ENCODE results near the gene CTSO.
A peak's percentile ranks its signal among the peaks of the same experiment; 100 is the strongest.

CTSO gene

GRCh38 chr4:155953151-155954117 lies at the start of gene CTSO:
CTSO (minus strand) TSS chr4:155953866; CDS start chr4:155953847, 19 bp downstream.
- Histone ChIP-seq H3K27me3 (ENCODE audit: insufficient read depth, low read length) (no peaks in the 10 kb centered on the region), H3K4me1 (ENCODE audit: insufficient read depth, low read length) (no peaks in the 10 kb centered on the region), H2AFZ (ENCODE audit: low read depth, low read length) (peak within 1 kb of the TSS; percentile 28), H3K9me3 (ENCODE audit: low read length) (peaks cover 2% of the 10 kb centered on the region), H3K36me3 (ENCODE audit: insufficient read depth, low read length) (no peaks in the 10 kb centered on the region), H3K4me3 (ENCODE audit: low read length) (peak within 1 kb of the TSS; percentile 30)

- Histone ChIP-seq H2AFZ (ENCODE audit: low read depth, low read length) (no peak overlapping the region), H3K4me3 (ENCODE audit: low read length) (no peak overlapping the region), H3K9me3 (ENCODE audit: low read length) (peaks cover 6% of the 10 kb centered on the region), H3K36me3 (ENCODE audit: insufficient read depth, low read length) (no peaks in the 10 kb centered on the region), H3K27me3 (ENCODE audit: insufficient read depth, low read length) (peaks cover 32% of the 10 kb centered on the region), H3K4me1 (ENCODE audit: insufficient read depth, low read length) (peaks cover 10% of the 10 kb centered on the region)
These were observed 46.8 kb upstream of the CTSO start for GRCh38 chr4:156000491-156000890.

- peaks cover 6% of the 10 kb centered on the region for H3K9me3 ChIP-seq (ENCODE audit: low read length)
- peak overlapping the region; percentile 27 for H3K4me3 ChIP-seq (ENCODE audit: low read length)
- peaks cover 10% of the 10 kb centered on the region for H3K4me1 ChIP-seq (ENCODE audit: insufficient read depth, low read length)
- peaks cover 29% of the 10 kb centered on the region for H3K27me3 ChIP-seq (ENCODE audit: insufficient read depth, low read length)
- no peaks in the 10 kb centered on the region for H3K36me3 ChIP-seq (ENCODE audit: insufficient read depth, low read length)
- no peak overlapping the region for H2AFZ ChIP-seq (ENCODE audit: low read depth, low read length)
These were observed 46.1 kb upstream of the CTSO start for GRCh38 chr4:155999725-156000124.

- H3K4me1 ChIP-seq (ENCODE audit: insufficient read depth, low read length) = peaks cover 8% of the 10 kb centered on the region
- no peaks in the 10 kb centered on the region for H3K36me3 ChIP-seq (ENCODE audit: insufficient read depth, low read length)
These were observed 41.4 kb upstream of the CTSO start for GRCh38 chr4:155995069-155995468.

GRCh38 chr4:155984106-155984797 lies 30.6 kb upstream of the CTSO start:
- Histone ChIP-seq H3K4me3 (ENCODE audit: low read length) (no peak overlapping the region), H3K27me3 (ENCODE audit: insufficient read depth, low read length) (no peaks in the 10 kb centered on the region), H3K36me3 (ENCODE audit: insufficient read depth, low read length) (no peaks in the 10 kb centered on the region), H3K9me3 (ENCODE audit: low read length) (no peaks in the 10 kb centered on the region), H3K4me1 (ENCODE audit: insufficient read depth, low read length) (peaks cover 24% of the 10 kb centered on the region), H2AFZ (ENCODE audit: low read depth, low read length) (no peak overlapping the region)

More at GRCh38 chr4:155995069-155995468, 41.4 kb upstream of the CTSO start:
- Histone ChIP-seq H3K4me3 (ENCODE audit: low read length) (no peak overlapping the region), H2AFZ (ENCODE audit: low read depth, low read length) (no peak overlapping the region), H3K9me3 (ENCODE audit: low read length) (peaks cover 2% of the 10 kb centered on the region), H3K27me3 (ENCODE audit: insufficient read depth, low read length) (peaks cover 17% of the 10 kb centered on the region)

- H3K27me3 ChIP-seq (ENCODE audit: insufficient read depth, low read length) = no peaks in the 10 kb centered on the region
- no peaks in the 10 kb centered on the region for H3K36me3 ChIP-seq (ENCODE audit: insufficient read depth, low read length)
These were observed 29.2 kb upstream of the CTSO start for GRCh38 chr4:155982736-155983385.

GRCh38 chr4:155978810-155979209 lies 25.1 kb upstream of the CTSO start:
- Histone ChIP-seq H3K27me3 (ENCODE audit: insufficient read depth, low read length) (no peaks in the 10 kb centered on the region), H3K4me1 (ENCODE audit: insufficient read depth, low read length) (peaks cover 14% of the 10 kb centered on the region), H3K36me3 (ENCODE audit: insufficient read depth, low read length) (no peaks in the 10 kb centered on the region), H2AFZ (ENCODE audit: low read depth, low read length) (no peak overlapping the region), H3K4me3 (ENCODE audit: low read length) (no peak overlapping the region), H3K9me3 (ENCODE audit: low read length) (peaks cover 1% of the 10 kb centered on the region)

More at GRCh38 chr4:155982736-155983385, 29.2 kb upstream of the CTSO start:
- no peaks in the 10 kb centered on the region for H3K9me3 ChIP-seq (ENCODE audit: low read length)
- no peak overlapping the region for H3K4me3 ChIP-seq (ENCODE audit: low read length)
- H3K4me1 ChIP-seq (ENCODE audit: insufficient read depth, low read length) = peaks cover 24% of the 10 kb centered on the region
- no peak overlapping the region for H2AFZ ChIP-seq (ENCODE audit: low read depth, low read length)

- peaks cover 1% of the 10 kb centered on the region for H3K9me3 ChIP-seq (ENCODE audit: low read length)
- H3K36me3 ChIP-seq (ENCODE audit: insufficient read depth, low read length) = no peaks in the 10 kb centered on the region
- no peak overlapping the region for H3K4me3 ChIP-seq (ENCODE audit: low read length)
- H3K4me1 ChIP-seq (ENCODE audit: insufficient read depth, low read length) = no peaks in the 10 kb centered on the region
- no peak overlapping the region for H2AFZ ChIP-seq (ENCODE audit: low read depth, low read length)
- H3K27me3 ChIP-seq (ENCODE audit: insufficient read depth, low read length) = no peaks in the 10 kb centered on the region
These were observed 21.8 kb upstream of the CTSO start for GRCh38 chr4:155975511-155975910.

- peaks cover 1% of the 10 kb centered on the region for H3K9me3 ChIP-seq (ENCODE audit: low read length)
- no peaks in the 10 kb centered on the region for H3K27me3 ChIP-seq (ENCODE audit: insufficient read depth, low read length)
- H3K4me1 ChIP-seq (ENCODE audit: insufficient read depth, low read length) = no peaks in the 10 kb centered on the region
- no peak overlapping the region for H2AFZ ChIP-seq (ENCODE audit: low read depth, low read length)
- H3K4me3 ChIP-seq (ENCODE audit: low read length) = no peak overlapping the region
- no peaks in the 10 kb centered on the region for H3K36me3 ChIP-seq (ENCODE audit: insufficient read depth, low read length)
These were observed 21.3 kb upstream of the CTSO start for GRCh38 chr4:155974996-155975395.

- Histone ChIP-seq H3K9me3 (ENCODE audit: low read length) (peaks cover 1% of the 10 kb centered on the region), H2AFZ (ENCODE audit: low read depth, low read length) (no peak overlapping the region), H3K4me3 (ENCODE audit: low read length) (no peak overlapping the region), H3K36me3 (ENCODE audit: insufficient read depth, low read length) (no peaks in the 10 kb centered on the region), H3K4me1 (ENCODE audit: insufficient read depth, low read length) (no peaks in the 10 kb centered on the region), H3K27me3 (ENCODE audit: insufficient read depth, low read length) (no peaks in the 10 kb centered on the region)
These were observed 20.7 kb upstream of the CTSO start for GRCh38 chr4:155974476-155974749.

- no peaks in the 10 kb centered on the region for H3K4me1 ChIP-seq (ENCODE audit: insufficient read depth, low read length)
- no peak overlapping the region for H2AFZ ChIP-seq (ENCODE audit: low read depth, low read length)
- no peaks in the 10 kb centered on the region for H3K36me3 ChIP-seq (ENCODE audit: insufficient read depth, low read length)
- no peak overlapping the region for H3K4me3 ChIP-seq (ENCODE audit: low read length)
- peaks cover 1% of the 10 kb centered on the region for H3K9me3 ChIP-seq (ENCODE audit: low read length)
- H3K27me3 ChIP-seq (ENCODE audit: insufficient read depth, low read length) = no peaks in the 10 kb centered on the region
These were observed 20.2 kb upstream of the CTSO start for GRCh38 chr4:155973639-155974475.

GRCh38 chr4:155972098-155972497 lies 18.4 kb upstream of the CTSO start:
- Histone ChIP-seq H3K36me3 (ENCODE audit: insufficient read depth, low read length) (no peaks in the 10 kb centered on the region), H3K4me3 (ENCODE audit: low read length) (no peak overlapping the region), H3K4me1 (ENCODE audit: insufficient read depth, low read length) (peaks cover 3% of the 10 kb centered on the region), H3K9me3 (ENCODE audit: low read length) (no peaks in the 10 kb centered on the region), H2AFZ (ENCODE audit: low read depth, low read length) (no peak overlapping the region), H3K27me3 (ENCODE audit: insufficient read depth, low read length) (no peaks in the 10 kb centered on the region)
